HepG2 (cell line): Measurements from ENCODE around the gene STK36. TPM values are rescaled to one million over a fixed set of nuclear protein-coding genes. Genes with fewer than 3 reads are reported as not detected.

Experiments used
- CBX5 ChIP-seq: sonication (generic); formaldehyde crosslinking; IDR thresholded peaks from 2 replicates; pipeline ENCODE4 v1.4.0; 2020; ENCODE audit warnings: missing genetic modification reagents, borderline replicate concordance
- ELF4 ChIP-seq: sonication (generic); formaldehyde crosslinking; IDR thresholded peaks from 2 replicates; pipeline ENCODE4 v1.5.0; 2020; ENCODE audit warnings: missing genetic modification reagents, mild to moderate bottlenecking, moderate library complexity, borderline replicate concordance
- EP300 ChIP-seq, 3 experiments: sonication (generic) in 1 of 3; formaldehyde crosslinking in 1 of 3; IDR thresholded peaks; 2 replicates each; pipeline versions ENCODE4 v1.5.1 to v1.6.1; 2011 to 2020; ENCODE audit warnings: low read depth in 2 of 3, low read length in 2 of 3, borderline replicate concordance in 1 of 3, improper control_type of control experiment in 1 of 3, mild to moderate bottlenecking in 1 of 3, missing genetic modification reagents in 1 of 3, moderate library complexity in 1 of 3
- ETV6 ChIP-seq: sonication (generic); formaldehyde crosslinking; conservative IDR thresholded peaks from 2 replicates; pipeline ENCODE4 v1.4.0; 2020; ENCODE audit warnings: missing genetic modification reagents
- FLYWCH1 ChIP-seq: sonication (generic); formaldehyde crosslinking; IDR thresholded peaks from 2 replicates; pipeline ENCODE4 v1.8.1; 2023; ENCODE audit warnings: mild to moderate bottlenecking, missing genetic modification reagents
- FOSL1 ChIP-seq: sonication (generic); formaldehyde crosslinking; IDR thresholded peaks from 2 replicates; pipeline ENCODE4 v1.9.0; 2021; ENCODE audit warnings: missing genetic modification reagents, borderline replicate concordance
- NR3C1 ChIP-seq: sonication (generic); formaldehyde crosslinking; IDR thresholded peaks from 2 replicates; pipeline ENCODE4 v1.4.0; 2020; ENCODE audit warnings: missing genetic modification reagents
- PAF1 ChIP-seq: IDR thresholded peaks from 2 replicates; pipeline ENCODE4 v1.6.1; 2016; ENCODE audit warnings: missing genetic modification reagents, missing compliant biosample characterization
- POLR2AphosphoS5 ChIP-seq: IDR thresholded peaks from 2 replicates; pipeline ENCODE4 v1.6.1; 2012; ENCODE audit warnings: low read depth, low read length
- RBM22 ChIP-seq: fragments of 200-400 bp; formaldehyde crosslinking; optimal IDR thresholded peaks from 2 replicates; pipeline ENCODE3; 2017; ENCODE audit warnings: mild to moderate bottlenecking, low read length, moderate library complexity
- RNF2 ChIP-seq: fragments of 450-650 bp; conservative IDR thresholded peaks from 2 replicates; pipeline ENCODE4 v1.6.1; 2016; ENCODE audit warnings: low read depth
- SAFB2 ChIP-seq: sonication (generic); formaldehyde crosslinking; IDR thresholded peaks from 2 replicates; pipeline ENCODE4 v1.5.1; 2020; ENCODE audit warnings: missing genetic modification reagents, low read depth, mild to moderate bottlenecking, borderline replicate concordance
- SIN3A ChIP-seq: IDR thresholded peaks from 2 replicates; pipeline ENCODE4 v1.6.1; 2011; ENCODE audit warnings: low read depth, mild to moderate bottlenecking, control low read depth, low read length, borderline replicate concordance
- SIN3B ChIP-seq: fragments of 150-350 bp; IDR thresholded peaks from 2 replicates; pipeline ENCODE4 v1.6.1; 2014; ENCODE audit warnings: low read length
- TARDBP ChIP-seq: sonication (generic); formaldehyde crosslinking; IDR thresholded peaks from 2 replicates; pipeline ENCODE4 v1.8.0; 2022; ENCODE audit warnings: mild to moderate bottlenecking, missing genetic modification reagents
- TBL1XR1 ChIP-seq: fragments of 150-350 bp; IDR thresholded peaks from 2 replicates; pipeline ENCODE4 v1.6.1; 2014; ENCODE audit warnings: borderline replicate concordance, low read length; ENCODE audit not compliant: partially characterized antibody
- THYN1 ChIP-seq: sonication (generic); formaldehyde crosslinking; IDR thresholded peaks from 2 replicates; pipeline ENCODE4 v1.8.1; 2023; ENCODE audit warnings: low read depth, mild to moderate bottlenecking, moderate library complexity, missing genetic modification reagents, borderline replicate concordance
- ZKSCAN1 ChIP-seq: fragments of 150-350 bp; IDR thresholded peaks from 2 replicates; pipeline ENCODE4 v1.6.1; 2014; ENCODE audit warnings: low read length
- ZNF12 ChIP-seq: sonication (generic); formaldehyde crosslinking; IDR thresholded peaks from 2 replicates; pipeline ENCODE4 v1.5.0; 2020; ENCODE audit warnings: missing genetic modification reagents
- ZNF205 ChIP-seq: IDR thresholded peaks from 2 replicates; pipeline ENCODE4 v1.6.1; 2018; ENCODE audit warnings: missing biosample characterization, missing genetic modification reagents
- ZNF556 ChIP-seq: sonication (generic); formaldehyde crosslinking; IDR thresholded peaks from 2 replicates; pipeline ENCODE4 v1.4.0; 2020; ENCODE audit warnings: mild to moderate bottlenecking, missing genetic modification reagents, borderline replicate concordance
- ZNF563 ChIP-seq: sonication (generic); formaldehyde crosslinking; IDR thresholded peaks from 2 replicates; pipeline ENCODE4 v1.8.0; 2022; ENCODE audit warnings: mild to moderate bottlenecking, moderate library complexity, missing genetic modification reagents
- ZNF737 ChIP-seq: sonication (generic); formaldehyde crosslinking; IDR thresholded peaks from 2 replicates; pipeline ENCODE4 v1.5.0; 2020; ENCODE audit warnings: missing genetic modification reagents, mild to moderate bottlenecking, borderline replicate concordance
- ZNF792 ChIP-seq: IDR thresholded peaks from 2 replicates; pipeline ENCODE4 v1.6.1; 2016
- polyA plus RNA-seq, 8 experiments: library from polyadenylated mRNA; depleted of rRNA in 3 of 8; stranded (reverse) in 7 of 8; unstranded in 1 of 8; fragments of >200 nt; fragmentation: Illumina TruSeq in 4 of 8; extraction: Trizol in 4 of 8; gene quantifications; 2 replicates each; pipeline versions ENCODE4 v1.2.1 to v1.2.3, GENCODE V29; 2011 to 2016; ENCODE audit warnings: low read depth in 4 of 8, missing spikeins in 1 of 8, mixed read lengths in 1 of 8; ENCODE audit not compliant: insufficient read depth in 1 of 8
- total RNA-seq, 5 experiments: library from RNA; depleted of rRNA; stranded (reverse); fragments of >200 nt; fragmentation: Illumina TruSeq; extraction: Trizol; gene quantifications; 2 replicates each; pipeline ENCODE4 v1.2.3, GENCODE V29; 2016; ENCODE audit warnings: low read depth in 1 of 5
- TF ChIP-seq, protein P1 (sequence below): sonication (generic); formaldehyde crosslinking; IDR thresholded peaks from 2 replicates; pipeline ENCODE4 v1.5.0; 2020; ENCODE audit warnings: missing genetic modification reagents, mild to moderate bottlenecking, borderline replicate concordance
- TF ChIP-seq, protein P2 (sequence below): sonication (generic); formaldehyde crosslinking; IDR thresholded peaks from 2 replicates; pipeline ENCODE4 v1.4.0; 2020; ENCODE audit warnings: mild to moderate bottlenecking, missing genetic modification reagents
- TF ChIP-seq, protein P3 (sequence below): sonication (generic); formaldehyde crosslinking; IDR thresholded peaks from 2 replicates; pipeline ENCODE4 v1.4.0; 2020; ENCODE audit warnings: mild to moderate bottlenecking, missing genetic modification reagents

STK36 gene
- total and polyA plus RNA-seq, 2 of the 13 experiments (the other 11 are each of a cell fraction or from before 2014, with no cell fraction given), result 45.9 to 83.5 TPM

DNA sequence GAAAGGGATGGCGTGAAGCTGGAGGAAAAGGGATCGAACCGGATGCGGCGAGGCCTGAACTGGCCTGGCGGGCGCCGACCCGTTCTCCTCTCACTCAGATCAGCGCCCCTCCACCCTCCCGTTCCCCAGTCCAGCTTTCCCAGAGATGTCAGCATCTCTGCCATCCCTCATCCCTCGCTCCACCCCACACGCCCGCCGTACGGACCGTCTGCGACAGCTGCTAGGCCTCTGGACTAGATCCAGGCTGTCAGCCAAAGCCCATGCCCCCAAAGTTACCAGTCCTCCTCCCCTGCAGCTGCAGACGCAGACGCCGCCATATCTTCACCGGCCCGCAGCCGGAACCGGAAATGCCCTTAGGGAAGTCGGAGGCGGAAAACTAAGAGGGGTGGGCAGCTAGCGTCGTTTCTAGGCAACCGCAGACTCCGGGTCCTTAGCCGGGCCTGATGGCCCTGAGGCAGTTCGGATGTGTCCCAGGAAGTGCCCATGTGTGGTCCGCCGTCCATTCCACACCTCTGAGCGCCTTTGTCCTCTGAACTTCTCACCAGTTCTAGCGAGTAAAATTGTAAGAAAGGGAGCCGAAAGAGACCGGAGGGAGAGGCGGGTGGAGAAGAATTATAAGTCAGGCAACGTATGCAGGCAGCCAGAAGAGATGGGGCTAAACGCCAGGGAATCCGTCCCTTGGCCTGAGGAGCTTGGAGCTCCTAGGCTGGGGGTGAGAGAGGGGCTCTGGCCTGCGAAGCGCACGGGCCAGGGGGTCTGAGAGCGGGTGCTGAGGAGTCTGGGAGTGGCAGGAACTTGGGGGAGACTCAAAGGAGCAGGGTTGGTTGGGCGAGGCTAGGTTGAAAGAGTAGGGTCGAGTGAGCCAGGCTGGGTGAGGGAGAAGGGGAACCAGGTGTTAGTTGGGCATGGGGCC lies at the start of gene STK36, which contains the start of gene RNF25 (continued):
- TF ChIP-seq, protein P1, sequence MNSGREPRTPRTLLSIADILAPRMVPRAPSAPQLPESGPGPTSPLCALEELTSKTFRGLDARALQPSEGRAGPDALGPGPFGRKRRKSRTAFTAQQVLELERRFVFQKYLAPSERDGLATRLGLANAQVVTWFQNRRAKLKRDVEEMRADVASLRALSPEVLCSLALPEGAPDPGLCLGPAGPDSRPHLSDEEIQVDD (CRISPR knock-in tag), result peak; percentile 87; the same call in 1 of the 2 replicates
- TF ChIP-seq ZNF205 (CRISPR knock-in tag) (no peak; the same call in 1 of the 2 replicates), ZNF792 (no peak), SIN3B (peak; percentile 78; the same call in 1 of the 2 replicates), TARDBP (CRISPR knock-in tag) (peak; percentile 78; the same call in 1 of the 2 replicates), ELF4 (CRISPR knock-in tag) (peak; percentile 69; the same call in 1 of the 2 replicates), FLYWCH1 (CRISPR knock-in tag) (no peak), ZKSCAN1 (no peak), SAFB2 (CRISPR knock-in tag) (peak; percentile 75; the same call in 1 of the 2 replicates), PAF1 (CRISPR knock-in tag) (no peak), ETV6 (CRISPR knock-in tag) (peak; percentile 96), THYN1 (CRISPR knock-in tag) (peak; percentile 70; the same call in 1 of the 2 replicates), CBX5 (CRISPR knock-in tag) (peak; percentile 82; the same call in 1 of the 2 replicates), RBM22 (peak; percentile 57), TBL1XR1 (no peak), ZNF12 (CRISPR knock-in tag) (0 out of 2 replicates have a peak, but pooled peaks have one; percentile 38), ZNF563 (peak; percentile 46; the same call in 1 of the 2 replicates), ZNF556 (CRISPR knock-in tag) (peak; percentile 80; the same call in 1 of the 2 replicates), ZNF737 (CRISPR knock-in tag) (no peak), EP300 (IDR thresholded peaks at IDR 0.05; ENCODE audit: low read depth in 2 of 2, low read length in 2 of 2) (no peak), EP300 (CRISPR knock-in tag; IDR thresholded peaks at IDR 0.05; ENCODE audit: borderline replicate concordance) (peak; percentile 53; the same call in 1 of the 2 replicates), POLR2AphosphoS5 (peak; percentile 97), FOSL1 (no peak), NR3C1 (CRISPR knock-in tag) (no peak), RNF2 (0 out of 2 replicates have a peak, but pooled peaks have one; percentile 44), SIN3A (peak; percentile 99)
- TF ChIP-seq, protein P2, sequence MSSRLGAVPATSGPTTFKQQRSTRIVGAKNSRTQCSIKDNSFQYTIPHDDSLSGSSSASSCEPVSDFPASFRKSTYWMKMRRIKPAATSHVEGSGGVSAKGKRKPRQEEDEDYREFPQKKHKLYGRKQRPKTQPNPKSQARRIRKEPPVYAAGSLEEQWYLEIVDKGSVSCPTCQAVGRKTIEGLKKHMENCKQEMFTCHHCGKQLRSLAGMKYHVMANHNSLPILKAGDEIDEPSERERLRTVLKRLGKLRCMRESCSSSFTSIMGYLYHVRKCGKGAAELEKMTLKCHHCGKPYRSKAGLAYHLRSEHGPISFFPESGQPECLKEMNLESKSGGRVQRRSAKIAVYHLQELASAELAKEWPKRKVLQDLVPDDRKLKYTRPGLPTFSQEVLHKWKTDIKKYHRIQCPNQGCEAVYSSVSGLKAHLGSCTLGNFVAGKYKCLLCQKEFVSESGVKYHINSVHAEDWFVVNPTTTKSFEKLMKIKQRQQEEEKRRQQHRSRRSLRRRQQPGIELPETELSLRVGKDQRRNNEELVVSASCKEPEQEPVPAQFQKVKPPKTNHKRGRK (CRISPR knock-in tag), result no peak
- TF ChIP-seq, protein P3, sequence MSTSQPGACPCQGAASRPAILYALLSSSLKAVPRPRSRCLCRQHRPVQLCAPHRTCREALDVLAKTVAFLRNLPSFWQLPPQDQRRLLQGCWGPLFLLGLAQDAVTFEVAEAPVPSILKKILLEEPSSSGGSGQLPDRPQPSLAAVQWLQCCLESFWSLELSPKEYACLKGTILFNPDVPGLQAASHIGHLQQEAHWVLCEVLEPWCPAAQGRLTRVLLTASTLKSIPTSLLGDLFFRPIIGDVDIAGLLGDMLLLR (CRISPR knock-in tag), result peak; percentile 65
